H1 (cell line): ENCODE measurements around the gene KRT84. TPM values are rescaled to one million over a fixed set of nuclear protein-coding genes. Genes with fewer than 3 reads are reported as not detected.

Source experiments
- CTCF ChIA-PET: fragments of 300-600 bp; sonication (Branson Sonifier 250); formaldehyde crosslinking; loops from one replicate; lab custom pipeline; 2021; ENCODE audit not compliant: partially characterized antibody; lab: Charles Lee
- POLR2A ChIA-PET: fragments of 300-600 bp; sonication (Branson Sonifier 250); formaldehyde crosslinking; loops from one replicate; lab custom pipeline; 2021; ENCODE audit warnings: inconsistent platforms; ENCODE audit not compliant: partially characterized antibody; lab: Charles Lee
- DNase-seq, 2 experiments: peaks; one replicate each; pipeline versions ENCODE4 v3.0.0 to v3.0.0-alpha.2; 2010 to 2022; ENCODE audit warnings: low spot score in 2 of 2, low read depth in 1 of 2, mixed read lengths in 1 of 2
- FAIRE-seq: peaks from 2 replicates; lab custom pipeline; 2011; peaks lifted over from hg19 to GRCh38; lab: Jason Lieb, UNC
- H2AFZ ChIP-seq: 2 replicates; pipeline ENCODE4 v1.8.1; 2012; ENCODE audit warnings: low read length, inconsistent platforms
- H2AK5ac ChIP-seq: 2 replicates; pipeline ENCODE4 v1.6.1; 2013; ENCODE audit warnings: low read depth, low read length
- H2BK120ac ChIP-seq: replicated peaks from 2 replicates; pipeline ENCODE3; 2013; ENCODE audit warnings: low read depth, low read length, inconsistent platforms
- H2BK12ac ChIP-seq: 2 replicates; pipeline ENCODE4 v1.6.1; 2013; ENCODE audit warnings: low read depth, low read length
- H2BK15ac ChIP-seq: 2 replicates; pipeline ENCODE4 v1.6.1; 2013; ENCODE audit warnings: low read length
- H2BK20ac ChIP-seq: 2 replicates; pipeline ENCODE4 v1.6.1; 2013; ENCODE audit warnings: low read length
- H2BK5ac ChIP-seq: 2 replicates; pipeline ENCODE4 v1.6.1; 2013; ENCODE audit warnings: low read depth, low read length
- H3K14ac ChIP-seq: 2 replicates; pipeline ENCODE4 v1.6.1; 2013; ENCODE audit warnings: inconsistent platforms; ENCODE audit not compliant: insufficient read length
- H3K18ac ChIP-seq: 2 replicates; pipeline ENCODE4 v1.6.1; 2013; ENCODE audit warnings: low read length; ENCODE audit errors: extremely low read depth
- H3K23ac ChIP-seq: 2 replicates; pipeline ENCODE4 v1.6.1; 2013; ENCODE audit warnings: inconsistent platforms; ENCODE audit not compliant: insufficient read length
- H3K23me2 ChIP-seq: 2 replicates; pipeline ENCODE4 v1.6.1; 2013; ENCODE audit warnings: low read depth, low read length
- H3K27ac ChIP-seq: 2 replicates; pipeline ENCODE4 v1.6.1; 2011; ENCODE audit warnings: low read depth, low read length, inconsistent platforms
- H3K27me3 ChIP-seq, 4 experiments: replicated peaks in 1 of 4; 1 replicate in 1 of 4; 2 replicates in 3 of 4; pipeline versions ENCODE4 v1.6.1 to v1.8.1; 2011 to 2013; ENCODE audit warnings: low read length in 3 of 4, mild to moderate bottlenecking in 3 of 4, inconsistent platforms in 2 of 4, mixed read lengths in 2 of 4, moderate library complexity in 1 of 4; ENCODE audit not compliant: control insufficient read depth in 3 of 4, insufficient read depth in 3 of 4; ENCODE audit errors: extremely low read depth in 1 of 4
- H3K36me3 ChIP-seq, 4 experiments: 2 replicates each; pipeline versions ENCODE4 v1.6.1 to v1.8.1; 2011 to 2013; ENCODE audit warnings: mild to moderate bottlenecking in 4 of 4, low read length in 3 of 4, moderate library complexity in 2 of 4, control low read depth in 1 of 4, inconsistent platforms in 1 of 4; ENCODE audit not compliant: insufficient read depth in 4 of 4, control insufficient read depth in 2 of 4
- H3K4ac ChIP-seq: replicated peaks from 2 replicates; pipeline ENCODE3; 2013; ENCODE audit warnings: low read length, low read depth, mixed read lengths, inconsistent platforms; ENCODE audit not compliant: insufficient read length
- H3K4me1 ChIP-seq, 4 experiments: replicated peaks in 1 of 4; 1 replicate in 1 of 4; 2 replicates in 3 of 4; pipeline versions ENCODE4 v1.6.1 to v1.8.1; 2011 to 2013; ENCODE audit warnings: low read length in 3 of 4, inconsistent platforms in 2 of 4, mixed read lengths in 1 of 4; ENCODE audit not compliant: insufficient read depth in 4 of 4, control insufficient read depth in 3 of 4
- H3K4me2 ChIP-seq, 2 experiments: 2 replicates each; pipeline versions ENCODE4 v1.6.1 to v1.8.1; 2011 to 2013; ENCODE audit warnings: low read depth in 2 of 2, low read length in 2 of 2, control low read depth in 1 of 2, inconsistent platforms in 1 of 2, mild to moderate bottlenecking in 1 of 2; ENCODE audit not compliant: insufficient read depth in 1 of 2
- H3K4me3 ChIP-seq, 4 experiments: fragments of 200-600, 300-600 bp in 1 of 4; sonication (generic), shearing (Covaris generic), sonication (Bioruptor Twin) in 1 of 4; 2 replicates each; pipeline versions ENCODE4 v1.5.1 to v1.8.1; 2011 to 2016; ENCODE audit warnings: low read length in 4 of 4, low read depth in 3 of 4, control low read depth in 2 of 4, inconsistent platforms in 2 of 4, mild to moderate bottlenecking in 2 of 4, mixed read lengths in 1 of 4, moderate library complexity in 1 of 4; ENCODE audit not compliant: insufficient read depth in 2 of 4; ENCODE audit errors: extremely low read depth in 1 of 4
- H3K56ac ChIP-seq: replicated peaks from 2 replicates; pipeline ENCODE3; 2013; ENCODE audit warnings: low read depth, mild to moderate bottlenecking, mixed read lengths, low read length, inconsistent platforms; ENCODE audit not compliant: insufficient read length
- H3K79me1 ChIP-seq: 2 replicates; pipeline ENCODE4 v1.6.1; 2013; ENCODE audit warnings: low read depth, low read length, control low read depth
- H3K79me2 ChIP-seq, 2 experiments: 2 replicates each; pipeline versions ENCODE4 v1.6.1 to v1.8.1; 2012 to 2013; ENCODE audit warnings: low read length in 2 of 2, mild to moderate bottlenecking in 2 of 2, inconsistent platforms in 1 of 2; ENCODE audit not compliant: insufficient read depth in 2 of 2, control insufficient read depth in 1 of 2
- H3K9ac ChIP-seq, 4 experiments: replicated peaks in 1 of 4; 1 replicate in 1 of 4; 2 replicates in 3 of 4; pipeline versions ENCODE4 v1.6.1 to v1.8.1; 2011 to 2013; ENCODE audit warnings: low read depth in 3 of 4, low read length in 3 of 4, control low read depth in 2 of 4, mild to moderate bottlenecking in 2 of 4, moderate library complexity in 2 of 4, inconsistent platforms in 1 of 4; ENCODE audit errors: extremely low read depth in 1 of 4
- H3K9me3 ChIP-seq, 2 experiments: 2 replicates each; pipeline versions ENCODE4 v1.6.1 to v1.8.1; 2012 to 2013; ENCODE audit warnings: mild to moderate bottlenecking in 2 of 2, moderate library complexity in 2 of 2, control low read depth in 1 of 2, inconsistent platforms in 1 of 2, low read depth in 1 of 2, low read length in 1 of 2, mixed read lengths in 1 of 2; ENCODE audit not compliant: insufficient read depth in 2 of 2
- H4K20me1 ChIP-seq, 2 experiments: replicated peaks in 1 of 2; 2 replicates each; pipeline versions ENCODE3 to v1.8.1; 2011 to 2013; ENCODE audit warnings: inconsistent platforms in 2 of 2, low read length in 2 of 2, mild to moderate bottlenecking in 1 of 2; ENCODE audit not compliant: insufficient read depth in 2 of 2, control insufficient read depth in 1 of 2
- H4K5ac ChIP-seq: 2 replicates; pipeline ENCODE4 v1.6.1; 2013; ENCODE audit warnings: low read length, low read depth, mixed read lengths, inconsistent platforms; ENCODE audit not compliant: insufficient read length
- H4K8ac ChIP-seq: 2 replicates; pipeline ENCODE4 v1.8.0; 2013; ENCODE audit warnings: mild to moderate bottlenecking, moderate library complexity, low read length, inconsistent platforms; ENCODE audit not compliant: insufficient read depth; ENCODE audit errors: extremely low read depth
- H4K91ac ChIP-seq: replicated peaks from 2 replicates; pipeline ENCODE3; 2013; ENCODE audit warnings: low read length, mixed read lengths, inconsistent platforms; ENCODE audit not compliant: insufficient read length
- BCL11A ChIP-seq, 2 experiments: IDR thresholded peaks; one replicate each; pipeline ENCODE4 v1.6.1; 2011; ENCODE audit warnings: low read depth in 2 of 2, low read length in 2 of 2, mild to moderate bottlenecking in 2 of 2
- CTBP2 ChIP-seq: IDR thresholded peaks from 2 replicates; pipeline ENCODE4 v1.7.0; 2011; ENCODE audit warnings: borderline replicate concordance, mild to moderate bottlenecking, moderate library complexity, mixed read lengths, low read length; ENCODE audit not compliant: insufficient read depth, insufficient read length
- EZH2 ChIP-seq: fragments of 200-600 bp; sonication (generic); IDR thresholded peaks from 2 replicates; pipeline ENCODE4 v1.7.1; 2012; ENCODE audit warnings: low read depth, mild to moderate bottlenecking, moderate library complexity, low read length, inconsistent platforms; ENCODE audit not compliant: severe bottlenecking
- KDM4A ChIP-seq: IDR thresholded peaks from one replicate; pipeline ENCODE4 v1.7.1; 2012; ENCODE audit warnings: low read depth, mild to moderate bottlenecking, moderate library complexity, low read length, inconsistent platforms; ENCODE audit not compliant: severe bottlenecking
- MAFK ChIP-seq: IDR thresholded peaks from 2 replicates; pipeline ENCODE4 v1.6.1; 2012; ENCODE audit warnings: low read depth, mild to moderate bottlenecking, improper control_type of control experiment, low read length
- POLR2A ChIP-seq, 2 experiments: IDR thresholded peaks; 1 replicate in 1 of 2; 2 replicates in 1 of 2; pipeline ENCODE4 v1.6.1; 2011; ENCODE audit warnings: low read depth in 2 of 2, low read length in 2 of 2, mild to moderate bottlenecking in 2 of 2; ENCODE audit errors: control extremely low read depth in 1 of 2
- RNF2 ChIP-seq: fragments of 200-900, 300-1000 bp; sonication (generic); IDR thresholded peaks from 2 replicates; pipeline ENCODE4 v1.7.1; 2016; ENCODE audit warnings: borderline replicate concordance, low read depth, mild to moderate bottlenecking, antibody characterized with exemption, low read length; ENCODE audit not compliant: poor library complexity, severe bottlenecking; ENCODE audit errors: missing control alignments
- SP1 ChIP-seq: IDR thresholded peaks from 2 replicates; pipeline ENCODE4 v1.6.1; 2011; ENCODE audit warnings: low read depth, low read length
- SP2 ChIP-seq: IDR thresholded peaks from 2 replicates; pipeline ENCODE4 v1.6.1; 2012; ENCODE audit warnings: mild to moderate bottlenecking, low read length, inconsistent platforms
- SP4 ChIP-seq: IDR thresholded peaks from 2 replicates; pipeline ENCODE4 v1.6.1; 2012; ENCODE audit warnings: low read length, inconsistent platforms
- YY1 ChIP-seq: IDR thresholded peaks from 2 replicates; pipeline ENCODE4 v1.6.1; 2011; ENCODE audit warnings: low read depth, mild to moderate bottlenecking, low read length
- WGBS, 2 experiments: shearing (Covaris generic) in 1 of 2; methylation state at CpG; one replicate each; pipeline versions ENCODE4 v1.1.6 to v1.1.7; 2013 to 2015; ENCODE audit warnings: low lambda C conversion rate in 2 of 2, mixed read lengths in 2 of 2, inconsistent platforms in 1 of 2, low coverage in 1 of 2, missing lambda C conversion rate in 1 of 2; ENCODE audit not compliant: insufficient replicate concordance in 2 of 2, insufficient coverage in 1 of 2, insufficient read length in 1 of 2; ENCODE audit errors: extremely low coverage in 1 of 2, missing lambda C conversion rate in 1 of 2; 5-methylcytosine and 5-hydroxymethylcytosine counted together
- polyA plus RNA-seq, 7 experiments: library from polyadenylated mRNA; depleted of rRNA in 3 of 7; stranded (reverse) in 5 of 7; unstranded in 2 of 7; fragments of >200 nt in 5 of 7; fragments of 200-250 nt in 2 of 7; gene quantifications; 1 replicate in 5 of 7; 2 replicates in 1 of 7; 4 replicates in 1 of 7; pipeline versions ENCODE4 v1.2.1 to v1.2.3, GENCODE V29; 2011 to 2013; ENCODE audit warnings: missing spikeins in 2 of 7, mixed read lengths in 2 of 7
- total RNA-seq: library from RNA; stranded (reverse); fragmentation: NEBNext Ultra II Directional; extraction: Animal tissue kit (Norgen Biotek cat#: 25700); gene quantifications from 2 replicates; pipeline ENCODE4 v1.2.1, GENCODE V29; 2021
- TF ChIP-seq, protein P1 (sequence below): IDR thresholded peaks from 2 replicates; pipeline ENCODE4 v1.6.1; 2011; ENCODE audit warnings: low read depth, mild to moderate bottlenecking, low read length; ENCODE audit not compliant: insufficient read depth

KRT84 gene
- total and polyA plus RNA-seq, 2 of the 8 experiments (the other 6 are each of a cell fraction or from before 2014, with no cell fraction given) = not detected

- H3K4me2 ChIP-seq = no peak overlapping the region
- no peaks in the 10 kb centered on the region for H3K79me1 ChIP-seq
- H3K9me3 ChIP-seq = no peaks in the 10 kb centered on the region
- H4K20me1 ChIP-seq = no peaks in the 10 kb centered on the region
- H4K91ac ChIP-seq = no peak overlapping the region
- H4K8ac ChIP-seq = no peak overlapping the region
- H3K23me2 ChIP-seq = no peaks in the 10 kb centered on the region
- FAIRE-seq (no peak), DNase-seq (no peak)
- POLR2A ChIA-PET = no interaction called here
- no peak overlapping the region for H3K23ac ChIP-seq
- H2AFZ ChIP-seq = no peak overlapping the region
- no peak overlapping the region for H3K4me3 ChIP-seq
- no peak overlapping the region for H2BK12ac ChIP-seq
- no peak overlapping the region for H2BK120ac ChIP-seq
- H3K4me1 ChIP-seq = no peaks in the 10 kb centered on the region
- H3K79me2 ChIP-seq = no peaks in the 10 kb centered on the region
- no peak overlapping the region for H3K18ac ChIP-seq
- no peak overlapping the region for H2AK5ac ChIP-seq
- H2BK5ac ChIP-seq = no peak overlapping the region
- CTCF ChIA-PET = interaction anchor here (0.7 to 5.3 kb wide), 7 partner anchors 12 to 127 kb away, joined by 3 to 23 read pairs (median 4); no protein-coding TSS in a partner anchor
- WGBS, 2 experiments = 93% methylated on average over 6 of the region's 6 CpGs; no CpG with 5 or more reads in 1 of the 2 experiments
- no peak overlapping the region for H2BK15ac ChIP-seq
- no peak overlapping the region for H3K27ac ChIP-seq
- H3K14ac ChIP-seq = no peak overlapping the region
- no peaks in the 10 kb centered on the region; a peak in 1 of 7 replicates for H3K27me3 ChIP-seq
- no peak overlapping the region for H2BK20ac ChIP-seq
- H3K56ac ChIP-seq = no peak overlapping the region
- no peak overlapping the region for H3K9ac ChIP-seq
- no peak overlapping the region for H3K4ac ChIP-seq
- no peak overlapping the region for H4K5ac ChIP-seq
- H3K36me3 ChIP-seq = no peaks in the 10 kb centered on the region
- TF ChIP-seq MAFK (no peak), RNF2 (no peak), KDM4A (no peak), YY1 (no peak), POLR2A (IDR thresholded peaks at IDR 0.05; ENCODE audit: control extremely low read depth in 1 of 2, low read depth in 2 of 2, low read length in 2 of 2) (no peak), SP2 (no peak), EZH2 (no peak), SP1 (no peak), SP4 (no peak), CTBP2 (no peak), BCL11A (IDR thresholded peaks at IDR 0.05; ENCODE audit: low read depth in 2 of 2, low read length in 2 of 2) (no peak)
- TF ChIP-seq, protein P1, sequence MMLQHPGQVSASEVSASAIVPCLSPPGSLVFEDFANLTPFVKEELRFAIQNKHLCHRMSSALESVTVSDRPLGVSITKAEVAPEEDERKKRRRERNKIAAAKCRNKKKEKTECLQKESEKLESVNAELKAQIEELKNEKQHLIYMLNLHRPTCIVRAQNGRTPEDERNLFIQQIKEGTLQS = no peak
Observed at GRCh38 chr12:52434760-52435530, 49.5 kb upstream of the KRT84 start.
